RWPE1 (cell line): ENCODE results near the gene MED15.
A peak's percentile ranks its signal among the peaks of the same experiment; 100 is the strongest.
"Not testable (repeated sequence)": the region's sequence is repeated elsewhere in the genome, so short reads cannot be mapped to it uniquely, and the experiment has no call there.

Source experiments
- CTCF ChIA-PET: fragments of 350-600 bp; sonication (Branson Sonifier 250); formaldehyde crosslinking; extraction: SDS; loops from one replicate; lab custom pipeline; 2021; lab: Yijun Ruan, JAX
- POLR2A ChIA-PET: fragments of 400-600 bp; formaldehyde crosslinking; extraction: SDS; loops from one replicate; lab custom pipeline; 2020; ENCODE audit warnings: antibody characterized with exemption; ENCODE audit not compliant: low non-redundant PET; lab: Yijun Ruan, JAX
- DNase-seq: peaks from one replicate; pipeline ENCODE4 v3.0.0; 2012; ENCODE audit warnings: low spot score
- H3K27ac ChIP-seq: fragments of 450-650 bp; 2 replicates; pipeline ENCODE4 v1.5.1; 2017
- TF ChIP-seq, protein P1 (sequence below): fragments of 450-650 bp; conservative IDR thresholded peaks from 2 replicates; pipeline ENCODE4 v1.5.1; 2017; ENCODE audit warnings: low read depth, mild to moderate bottlenecking

The MED15 gene

DNA sequence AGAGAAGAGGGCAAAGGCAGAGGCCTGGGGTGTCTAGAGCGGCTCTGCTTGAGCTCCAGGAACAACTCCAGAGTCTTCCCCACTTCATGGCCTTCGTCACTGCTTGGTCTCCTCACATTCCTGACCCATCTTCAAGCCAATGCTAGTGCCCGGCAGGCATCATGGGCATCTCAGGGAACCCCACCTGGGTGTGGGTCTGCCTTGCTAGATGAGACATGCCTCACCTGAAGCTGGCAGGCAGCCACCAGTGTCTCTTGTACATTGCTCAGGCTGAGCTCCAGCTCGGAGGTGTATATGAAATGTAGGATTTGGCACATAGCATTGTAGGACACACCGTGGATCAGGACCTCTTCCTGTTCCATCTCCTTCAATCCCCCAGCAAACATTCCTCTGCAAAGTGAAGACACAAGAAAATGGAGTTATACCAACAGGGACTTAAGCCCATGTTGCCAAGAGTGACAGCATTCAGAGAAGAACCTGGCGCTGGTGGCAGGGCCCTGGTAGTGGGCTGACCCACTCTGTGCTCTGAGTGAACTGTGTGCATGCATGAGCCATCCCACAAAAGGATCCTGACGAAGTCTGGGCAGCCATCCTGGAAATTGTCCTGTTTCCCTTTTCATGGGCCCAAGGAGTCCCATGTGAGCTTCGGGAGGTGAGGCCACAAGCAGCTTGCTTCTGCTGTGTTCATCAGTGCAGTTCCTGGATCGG lies 36.1 kb upstream of the MED15 start:
- TF ChIP-seq, protein P1, sequence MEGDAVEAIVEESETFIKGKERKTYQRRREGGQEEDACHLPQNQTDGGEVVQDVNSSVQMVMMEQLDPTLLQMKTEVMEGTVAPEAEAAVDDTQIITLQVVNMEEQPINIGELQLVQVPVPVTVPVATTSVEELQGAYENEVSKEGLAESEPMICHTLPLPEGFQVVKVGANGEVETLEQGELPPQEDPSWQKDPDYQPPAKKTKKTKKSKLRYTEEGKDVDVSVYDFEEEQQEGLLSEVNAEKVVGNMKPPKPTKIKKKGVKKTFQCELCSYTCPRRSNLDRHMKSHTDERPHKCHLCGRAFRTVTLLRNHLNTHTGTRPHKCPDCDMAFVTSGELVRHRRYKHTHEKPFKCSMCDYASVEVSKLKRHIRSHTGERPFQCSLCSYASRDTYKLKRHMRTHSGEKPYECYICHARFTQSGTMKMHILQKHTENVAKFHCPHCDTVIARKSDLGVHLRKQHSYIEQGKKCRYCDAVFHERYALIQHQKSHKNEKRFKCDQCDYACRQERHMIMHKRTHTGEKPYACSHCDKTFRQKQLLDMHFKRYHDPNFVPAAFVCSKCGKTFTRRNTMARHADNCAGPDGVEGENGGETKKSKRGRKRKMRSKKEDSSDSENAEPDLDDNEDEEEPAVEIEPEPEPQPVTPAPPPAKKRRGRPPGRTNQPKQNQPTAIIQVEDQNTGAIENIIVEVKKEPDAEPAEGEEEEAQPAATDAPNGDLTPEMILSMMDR: no peak
- peak overlapping the region; percentile 2; the same call in 1 of the 2 replicates for H3K27ac ChIP-seq
- POLR2A ChIA-PET: no interaction called here
- no peak for DNase-seq
- CTCF ChIA-PET: interaction anchor here (0.5 kb wide), 1 partner anchor 10 kb away, joined by 4 read pairs; no protein-coding TSS in a partner anchor

DNA sequence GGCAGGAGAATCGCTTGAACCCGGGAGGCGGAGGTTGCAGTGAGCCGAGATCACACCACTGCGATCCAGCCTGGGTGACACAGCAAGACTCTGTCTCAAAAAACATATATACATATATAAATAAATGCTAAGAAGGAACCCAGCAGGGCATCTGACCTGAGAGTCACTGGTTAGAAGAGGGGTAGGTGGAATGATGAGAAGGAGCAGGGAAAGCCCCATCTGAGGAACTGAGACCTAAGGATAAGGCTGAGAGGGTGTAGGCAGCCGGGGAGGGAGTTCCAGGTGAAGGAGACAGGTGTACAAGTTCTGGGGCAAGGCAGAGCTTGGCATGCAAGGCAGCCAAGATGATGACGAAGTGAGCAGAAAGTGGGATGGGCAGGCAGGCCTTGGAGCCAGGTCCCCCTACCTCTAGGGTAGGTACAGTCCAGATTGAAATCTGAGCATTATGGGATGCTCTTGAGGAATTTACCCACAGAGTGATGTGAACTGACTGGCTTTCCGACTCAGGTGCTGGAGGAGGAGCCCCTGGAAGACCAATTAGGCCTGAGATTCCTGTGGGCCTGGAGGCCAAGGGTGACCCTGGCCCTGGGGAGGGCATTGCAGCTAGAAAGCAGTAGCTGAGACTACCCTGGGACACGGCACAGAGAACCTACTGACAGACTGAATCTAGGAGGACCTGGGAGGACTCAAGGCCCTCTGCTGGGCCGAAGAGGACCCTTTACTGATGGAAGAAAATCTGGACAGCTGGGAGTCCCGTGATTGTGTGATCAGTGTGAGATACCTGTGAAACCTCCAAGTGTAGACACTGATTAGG lies 34.6 kb upstream of the MED15 start:
- 0 out of 2 replicates have a peak overlapping the region, but pooled peaks have one; percentile 10 for H3K27ac ChIP-seq
- ChIA-PET CTCF (no interaction called here), POLR2A (no interaction called here)
- TF ChIP-seq, protein P1: no peak
- DNase-seq: no peak

DNA sequence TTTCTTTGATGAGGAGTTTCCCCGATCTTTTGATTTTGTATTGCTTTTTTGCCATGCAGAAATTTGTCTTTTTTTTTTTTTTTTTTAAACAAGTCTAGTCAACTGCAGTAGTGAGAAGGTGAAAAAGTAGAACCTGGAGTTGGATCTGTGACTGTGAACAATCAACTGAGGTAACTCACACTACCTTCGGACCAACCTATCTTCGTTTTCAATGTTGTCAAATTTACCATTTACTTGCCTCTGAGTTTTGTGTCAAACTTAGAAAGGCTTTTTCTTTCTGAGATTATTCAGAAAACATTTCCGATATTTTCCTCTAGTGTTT lies 32.3 kb upstream of the MED15 start:
- ChIA-PET POLR2A (no interaction called here), CTCF (no interaction called here)
- no peak for DNase-seq

DNA sequence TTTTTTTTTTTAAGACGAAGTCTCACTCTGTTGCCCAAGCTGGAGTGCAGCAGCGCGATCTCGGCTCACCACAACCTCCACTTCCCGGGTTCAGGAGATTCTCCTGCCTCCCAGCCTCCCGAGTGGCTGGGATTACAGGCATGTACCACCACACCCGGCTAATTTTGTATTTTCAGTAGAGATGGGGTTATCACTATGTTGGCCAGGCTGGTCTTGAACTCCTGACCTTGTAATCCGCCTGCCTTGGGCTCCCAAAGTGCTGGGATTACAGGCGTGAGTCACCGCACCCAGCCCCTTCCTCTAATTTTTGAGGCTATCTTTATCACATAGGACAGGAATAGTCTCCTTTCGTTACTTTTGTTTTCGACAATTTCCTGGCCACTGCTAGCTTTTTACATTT lies 31.8 kb upstream of the MED15 start:
- POLR2A ChIA-PET, CTCF ChIA-PET, H3K27ac ChIP-seq, DNase-seq: not testable (repeated sequence)

More for the DNA sequence above, 32.3 kb upstream of the MED15 start:
- TF ChIP-seq, protein P1: no peak
- H3K27ac ChIP-seq: no peak overlapping the region

DNA sequence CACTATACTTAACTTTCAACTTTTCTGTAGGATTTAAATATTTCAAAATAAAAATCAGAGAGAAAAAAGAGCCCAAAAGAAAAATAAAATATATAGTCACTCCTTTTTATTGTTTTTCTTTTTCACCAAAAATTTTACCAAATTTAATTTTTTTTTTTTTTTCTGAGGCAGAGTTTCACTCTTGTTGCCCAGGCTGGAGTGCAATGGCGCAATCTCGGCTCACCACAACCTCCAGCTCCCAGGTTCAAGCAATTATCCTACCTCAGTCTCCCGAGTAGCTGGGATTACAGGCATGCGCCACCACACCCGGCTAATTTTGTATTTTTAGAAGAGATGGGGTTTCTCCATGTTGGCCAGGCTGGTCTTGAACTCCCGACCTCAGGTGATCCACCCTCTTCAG lies 29.4 kb upstream of the MED15 start:
- CTCF ChIA-PET, POLR2A ChIA-PET, DNase-seq, H3K27ac ChIP-seq: not testable (repeated sequence)

DNA sequence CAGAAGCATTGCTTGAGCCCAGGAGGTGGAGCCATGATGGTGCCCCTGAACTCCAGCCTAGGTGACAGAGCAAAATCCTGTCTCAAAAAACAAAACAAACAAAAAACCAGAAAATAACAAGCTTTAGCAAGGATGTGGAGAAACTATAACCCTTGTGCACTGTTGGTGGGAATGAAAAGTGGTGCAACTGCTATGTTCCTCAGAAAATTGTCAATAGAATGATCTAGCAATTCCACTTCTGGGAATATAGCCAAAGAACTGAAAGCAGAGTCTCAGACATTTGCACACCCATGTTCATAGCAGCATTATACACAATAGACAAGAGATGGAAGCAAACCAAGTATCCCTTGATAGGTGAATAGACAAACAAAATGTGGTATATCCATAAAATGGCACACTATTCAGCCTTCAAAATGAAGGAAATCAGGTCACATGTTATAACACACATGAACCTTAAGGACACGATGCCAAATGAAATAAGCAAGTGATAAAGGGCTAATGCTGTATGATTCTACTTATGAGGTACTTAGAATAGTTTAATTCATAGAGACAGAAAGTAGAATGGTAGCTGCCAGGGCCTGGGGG lies 27.7 kb upstream of the MED15 start:
- H3K27ac ChIP-seq: no peak overlapping the region
- no peak for DNase-seq
- ChIA-PET POLR2A (no interaction called here), CTCF (no interaction called here)
- TF ChIP-seq, protein P1: no peak

DNA sequence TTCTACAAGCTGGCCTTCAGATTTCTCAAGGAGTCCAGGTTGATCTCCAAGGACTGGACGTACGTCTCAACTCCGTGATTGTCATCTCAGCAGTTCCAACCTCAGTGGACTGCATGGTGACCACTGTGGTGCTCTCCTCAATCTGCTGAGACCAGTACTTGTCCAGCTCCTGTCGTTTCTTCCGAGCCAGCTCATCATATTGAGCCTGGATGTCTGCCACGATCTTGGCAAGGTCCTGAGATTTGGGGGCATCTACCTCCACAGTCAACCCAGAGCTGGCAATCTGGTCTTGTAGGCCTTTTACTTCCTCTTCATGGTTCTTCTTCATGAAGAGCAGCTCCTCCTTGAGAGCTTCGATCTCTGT lies 24.3 kb upstream of the MED15 start:
- POLR2A ChIA-PET, H3K27ac ChIP-seq, DNase-seq, CTCF ChIA-PET: not testable (repeated sequence)

DNA sequence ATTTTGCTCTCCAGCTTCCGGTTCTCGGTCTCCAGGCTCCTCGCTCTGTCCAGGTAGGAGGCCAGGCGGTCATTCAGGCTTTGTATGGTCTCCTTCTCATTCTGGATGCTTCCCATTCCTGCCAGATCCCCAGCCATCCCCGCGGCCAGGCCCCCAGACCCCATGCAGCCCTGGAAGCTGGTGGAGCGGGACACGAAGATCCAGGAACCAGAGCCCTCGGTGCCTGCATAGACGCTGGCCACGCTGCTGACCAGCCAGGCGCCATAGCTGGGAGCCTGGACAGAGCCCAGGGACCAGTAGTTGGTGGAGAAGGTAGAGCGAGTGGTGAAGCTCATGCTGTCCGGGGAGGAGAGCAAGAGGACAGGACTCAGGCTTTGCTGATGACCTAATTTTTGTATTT lies 23.6 kb upstream of the MED15 start:
- ChIA-PET CTCF (no interaction called here), POLR2A (no interaction called here)
- no peak overlapping the region for H3K27ac ChIP-seq
- TF ChIP-seq, protein P1: no peak
- DNase-seq: no peak
